ENCODE measurements around the gene SYT7. TPM values are rescaled to one million over a fixed set of nuclear protein-coding genes. Genes with fewer than 3 reads are reported as not detected.

The SYT7 gene
- polyA plus RNA-seq, 1 experiment, result 0.45 TPM

DNA sequence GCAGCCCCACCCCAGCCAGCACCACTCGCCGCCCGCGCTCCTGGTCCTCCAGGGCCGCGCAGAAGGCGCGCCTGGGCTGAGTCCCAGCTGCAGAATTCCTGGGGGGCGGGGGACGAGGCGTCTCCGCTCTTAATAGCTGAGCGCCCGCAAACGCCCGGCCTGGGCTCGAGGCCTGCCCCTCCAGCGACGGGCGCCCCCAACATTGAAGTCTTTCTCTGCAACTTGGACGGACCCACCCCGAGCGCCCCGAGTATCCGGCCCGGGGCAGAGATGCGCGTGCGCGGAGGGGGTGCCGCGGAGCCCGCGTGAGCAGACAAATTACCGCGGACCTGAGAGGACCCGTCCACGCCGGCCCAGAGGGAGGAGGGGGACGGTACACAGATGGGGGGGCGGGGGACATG lies 6.7 kb upstream of the SYT7 start:
- ChIA-PET CTCF (interaction anchor here (1.5 kb wide), 1 partner anchor 71 kb away, joined by 5 read pairs; no protein-coding TSS in a partner anchor), POLR2A (interaction anchor here (1.0 kb wide), 1 partner anchor 99 kb away, joined by 3 read pairs; no protein-coding TSS in a partner anchor)
- TF ChIP-seq CTCF (IDR thresholded peaks at IDR 0.05; ENCODE audit: low read depth, low read length), result no peak
- no peaks in the 10 kb centered on the region; the same call in 1 of the 2 replicates for H3K9me3 ChIP-seq (ENCODE audit: control insufficient read depth, insufficient read depth, low read length)
- peak overlapping the region; percentile 43 for H3K4me3 ChIP-seq (ENCODE audit: low read depth, low read length)
- H3K27me3 ChIP-seq (ENCODE audit: control insufficient read depth, insufficient read depth, low read length), result peaks cover 70% of the 10 kb centered on the region
- H3K27ac ChIP-seq (ENCODE audit: low read depth, low read length), result no peak overlapping the region
- DNase-seq (ENCODE audit: low read depth, low spot score), result no peak

- H3K4me3 ChIP-seq (ENCODE audit: low read depth, low read length), result 0 out of 2 replicates have a peak overlapping the region, but pooled peaks have one; percentile 43
Measured at GRCh38 chr11:61586792-61587430, 6.0 kb upstream of the SYT7 start.

DNA sequence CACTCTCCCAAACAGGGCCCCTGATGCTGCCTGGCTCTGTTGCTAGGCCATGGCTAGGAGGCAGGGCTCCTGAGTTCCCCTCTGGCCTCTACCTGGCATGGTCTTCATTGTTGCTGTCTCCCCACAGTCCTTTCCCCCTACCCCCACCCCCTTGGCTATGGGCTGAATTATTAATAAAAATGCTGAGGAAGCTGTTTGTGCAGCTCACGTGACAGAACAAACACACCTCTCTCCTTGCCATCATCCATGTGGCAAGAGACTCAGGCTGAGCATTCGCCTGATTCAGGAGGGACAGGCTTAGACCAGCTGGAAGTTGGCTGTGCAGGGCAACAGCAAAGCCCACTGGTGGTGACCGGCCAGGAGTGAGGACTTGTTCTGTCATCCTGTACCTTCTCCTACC lies 4.2 kb upstream of the SYT7 start:
- POLR2A ChIA-PET, result no interaction called here

More at GRCh38 chr11:61586792-61587430, 6.0 kb upstream of the SYT7 start:
- CTCF ChIA-PET, result interaction anchor here (1.3 to 1.5 kb wide), 2 partner anchors 40 to 70 kb away, joined by 3 to 5 read pairs; no protein-coding TSS in a partner anchor
- no peak for DNase-seq (ENCODE audit: low read depth, low spot score)
- no peak for TF ChIP-seq CTCF (IDR thresholded peaks at IDR 0.05; ENCODE audit: low read depth, low read length)
- Histone ChIP-seq H3K27me3 (ENCODE audit: control insufficient read depth, insufficient read depth, low read length) (peaks cover 69% of the 10 kb centered on the region), H3K27ac (ENCODE audit: low read depth, low read length) (no peak overlapping the region), H3K9me3 (ENCODE audit: control insufficient read depth, insufficient read depth, low read length) (no peaks in the 10 kb centered on the region; the same call in 1 of the 2 replicates)
- POLR2A ChIA-PET, result no interaction called here

DNA sequence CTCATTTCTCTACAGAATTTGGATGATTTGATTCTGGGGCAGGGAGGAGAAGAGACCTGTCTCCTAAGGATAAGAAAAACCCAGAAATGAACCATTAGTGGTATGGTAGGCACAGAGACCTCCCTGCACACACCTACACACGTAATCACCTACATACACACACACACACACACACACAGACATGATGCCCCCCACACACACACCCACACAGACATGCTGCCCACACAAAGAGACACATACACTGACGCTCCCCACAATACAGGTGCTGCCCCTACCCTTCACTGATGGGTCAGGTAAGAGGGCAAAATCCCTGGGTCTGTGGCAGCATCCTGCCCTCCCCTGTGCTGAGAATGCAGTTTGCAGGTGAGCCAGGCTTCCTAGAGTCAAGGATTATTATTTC lies 1.1 kb upstream of the SYT7 start:
- Histone ChIP-seq H3K27me3 (ENCODE audit: control insufficient read depth, insufficient read depth, low read length) (peaks cover 70% of the 10 kb centered on the region), H3K27ac (ENCODE audit: low read depth, low read length) (no peak overlapping the region), H3K4me3 (ENCODE audit: low read depth, low read length) (no peak overlapping the region), H3K9me3 (ENCODE audit: control insufficient read depth, insufficient read depth, low read length) (no peaks in the 10 kb centered on the region)
- DNase-seq (ENCODE audit: low read depth, low spot score), result no peak
- TF ChIP-seq CTCF (IDR thresholded peaks at IDR 0.05; ENCODE audit: low read depth, low read length), result no peak
- POLR2A ChIA-PET, result no interaction called here
- CTCF ChIA-PET, result interaction anchor here (0.5 to 1.3 kb wide), 4 partner anchors 17 to 136 kb away, joined by 3 to 5 read pairs (median 4); no protein-coding TSS in a partner anchor

More for the DNA sequence above, 4.2 kb upstream of the SYT7 start:
- no peak overlapping the region for H3K4me3 ChIP-seq (ENCODE audit: low read depth, low read length)
- no peak for DNase-seq (ENCODE audit: low read depth, low spot score)
- CTCF ChIA-PET, result interaction anchor here (0.6 kb wide), 1 partner anchor 34 kb away, joined by 4 read pairs; no protein-coding TSS in a partner anchor
- H3K9me3 ChIP-seq (ENCODE audit: control insufficient read depth, insufficient read depth, low read length), result no peaks in the 10 kb centered on the region; the same call in 1 of the 2 replicates
- peaks cover 61% of the 10 kb centered on the region for H3K27me3 ChIP-seq (ENCODE audit: control insufficient read depth, insufficient read depth, low read length)
- TF ChIP-seq CTCF (IDR thresholded peaks at IDR 0.05; ENCODE audit: low read depth, low read length), result no peak
- no peak overlapping the region for H3K27ac ChIP-seq (ENCODE audit: low read depth, low read length)

GRCh38 chr11:61580271-61580888 lies 496 bp downstream of the SYT7 start:
- Histone ChIP-seq H3K27me3 (ENCODE audit: control insufficient read depth, insufficient read depth, low read length) (peaks cover 65% of the 10 kb centered on the region), H3K9me3 (ENCODE audit: control insufficient read depth, insufficient read depth, low read length) (no peaks in the 10 kb centered on the region), H3K27ac (ENCODE audit: low read depth, low read length) (no peak overlapping the region), H3K4me3 (ENCODE audit: low read depth, low read length) (peak overlapping the region; percentile 32)
- DNase-seq (ENCODE audit: low read depth, low spot score), result no peak
- ChIA-PET POLR2A (no interaction called here), CTCF (no interaction called here)
- TF ChIP-seq CTCF (IDR thresholded peaks at IDR 0.05; ENCODE audit: low read depth, low read length), result no peak

Measured in AG04450 (cell line).